SK-N-DZ (cell line): ENCODE results near the gene SPRTN.

Source experiments
- DNase-seq: peaks from one replicate; pipeline ENCODE4 v3.0.0-alpha.2; 2015; ENCODE audit warnings: low spot score

Gene SPRTN

GRCh38 chr1:231376875-231377549 lies 38.9 kb downstream of the SPRTN start:
- no peak for DNase-seq

- DNase-seq, result no peak
These were observed 43.6 kb downstream of the SPRTN start for GRCh38 chr1:231381729-231382128.

- DNase-seq, result no peak
These were observed 44.3 kb downstream of the SPRTN start for GRCh38 chr1:231382426-231382825.

- no peak for DNase-seq
These were observed 45.2 kb downstream of the SPRTN start for GRCh38 chr1:231383159-231383860.

DNA sequence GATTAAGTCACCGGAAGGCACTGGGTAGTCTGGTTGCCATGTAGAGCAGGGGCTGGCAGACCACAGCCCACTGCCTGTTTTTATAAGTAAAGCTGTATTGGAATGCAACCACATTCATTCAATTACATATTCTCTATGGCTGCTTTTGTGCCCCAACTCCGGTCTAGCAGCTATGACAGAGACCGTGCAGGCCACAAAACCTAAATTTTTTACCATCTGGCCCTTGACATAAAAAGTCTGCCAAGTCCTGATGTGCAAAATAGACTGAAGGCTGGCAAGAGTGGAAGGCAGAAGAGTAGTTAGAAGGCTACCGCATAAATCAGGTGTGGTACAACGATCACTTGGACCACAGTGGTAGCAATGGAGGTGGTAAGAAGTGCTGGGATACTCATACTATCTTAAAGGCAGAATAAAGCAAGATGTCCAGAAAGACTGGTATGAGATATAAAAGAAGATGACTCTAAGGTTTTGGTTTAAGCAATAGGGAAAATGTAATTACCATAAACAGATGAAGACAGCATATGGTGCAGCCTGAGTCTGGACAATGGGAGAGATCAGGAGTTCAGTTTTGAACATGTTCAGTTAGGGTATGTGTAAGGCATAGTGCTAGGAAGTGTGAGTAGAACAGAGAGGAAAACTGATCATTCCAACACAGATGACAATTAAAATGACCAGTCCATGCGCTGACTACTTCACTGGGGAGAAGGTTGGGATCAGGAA lies 46.8 kb downstream of the SPRTN start:
- DNase-seq, result no peak

GRCh38 chr1:231385416-231385748 lies 47.3 kb downstream of the SPRTN start:
- DNase-seq, result no peak

GRCh38 chr1:231386466-231386865 lies 48.4 kb downstream of the SPRTN start:
- no peak for DNase-seq

DNA sequence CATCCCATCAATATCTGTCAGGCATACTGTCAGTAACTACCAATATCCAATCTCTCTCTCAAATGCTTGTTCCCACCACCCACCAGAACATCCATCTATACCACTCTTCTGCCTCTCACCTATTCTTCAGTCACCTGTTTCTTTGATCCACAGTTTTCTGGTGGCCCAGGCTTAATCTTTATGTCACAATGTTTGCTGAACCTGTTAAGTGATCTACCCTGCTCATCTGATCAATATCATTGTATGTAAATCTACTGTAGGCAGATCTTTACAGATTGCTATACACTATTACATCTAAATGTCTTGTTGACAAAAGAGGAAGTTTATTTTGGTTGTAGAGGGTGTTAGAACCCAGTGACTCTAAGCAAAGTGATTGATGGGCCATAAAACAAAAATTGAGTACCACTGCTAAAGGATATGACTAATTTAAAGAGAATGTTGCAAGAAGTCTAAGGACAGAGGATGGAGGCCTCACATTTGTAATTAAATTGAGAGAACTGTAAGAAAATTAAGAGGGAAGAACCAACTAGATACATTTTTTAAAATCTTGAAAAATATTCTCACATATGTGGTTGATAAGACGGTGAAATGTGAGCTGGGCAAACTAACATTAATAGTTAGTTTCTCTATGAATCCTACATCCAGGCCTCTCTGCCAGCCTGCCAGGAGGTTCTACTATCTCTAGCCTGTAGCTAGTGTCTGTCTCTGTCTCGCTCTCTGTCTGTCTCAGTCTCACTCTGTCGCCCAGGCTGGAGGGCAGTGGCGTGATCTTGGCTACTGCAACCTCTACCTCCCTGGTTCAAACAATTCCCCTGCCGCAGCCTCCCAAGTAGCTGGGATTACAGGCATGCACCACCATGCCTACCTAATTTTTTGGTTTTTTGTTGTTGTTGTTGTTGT lies 49.9 kb downstream of the SPRTN start:
- DNase-seq, result no peak

DNA sequence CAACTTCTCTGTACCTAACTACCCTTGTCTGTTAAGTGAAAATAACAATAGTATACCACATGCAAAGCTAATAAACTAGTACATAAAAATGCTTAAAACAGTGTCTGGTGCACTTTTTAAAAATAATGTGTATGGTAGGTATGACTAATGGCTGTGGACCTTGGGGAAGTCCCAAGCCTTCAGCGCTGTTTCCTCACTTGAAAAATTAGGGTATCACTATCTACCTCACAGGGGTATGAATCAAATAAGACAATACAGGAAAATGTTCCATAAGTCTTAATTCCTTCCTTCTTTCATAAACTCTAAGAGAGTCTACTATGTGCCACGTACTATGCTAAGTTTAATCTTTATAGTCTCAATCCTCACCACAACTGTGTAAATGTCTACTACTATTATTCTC lies 52.0 kb downstream of the SPRTN start:
- no peak for DNase-seq

- no peak for DNase-seq
These were observed 54.5 kb downstream of the SPRTN start for GRCh38 chr1:231392389-231393131.

GRCh38 chr1:231393668-231394067 lies 55.6 kb downstream of the SPRTN start:
- DNase-seq, result no peak

- no peak for DNase-seq
These were observed 57.2 kb downstream of the SPRTN start for GRCh38 chr1:231395076-231395997.

GRCh38 chr1:231395998-231396390 lies 57.9 kb downstream of the SPRTN start:
- no peak for DNase-seq

DNA sequence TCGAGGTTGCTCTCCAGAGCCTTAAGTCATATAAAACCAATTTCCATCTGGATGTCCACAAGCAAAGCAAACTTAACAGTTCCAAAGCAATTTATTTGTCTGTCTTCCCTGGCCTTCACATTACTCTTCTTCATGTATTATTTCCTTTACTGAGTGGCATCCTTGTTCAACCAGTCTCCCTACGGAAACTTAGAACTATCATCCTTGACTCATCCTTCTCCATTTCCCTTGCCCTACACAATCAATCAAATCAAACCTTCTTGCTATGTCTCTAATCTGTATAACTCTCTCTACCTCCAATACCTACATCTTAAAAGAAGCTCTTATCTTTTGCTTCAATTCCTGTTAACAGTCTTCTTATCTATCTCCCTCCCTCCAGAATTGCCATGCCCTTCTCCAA lies 58.5 kb downstream of the SPRTN start:
- DNase-seq, result no peak

DNA sequence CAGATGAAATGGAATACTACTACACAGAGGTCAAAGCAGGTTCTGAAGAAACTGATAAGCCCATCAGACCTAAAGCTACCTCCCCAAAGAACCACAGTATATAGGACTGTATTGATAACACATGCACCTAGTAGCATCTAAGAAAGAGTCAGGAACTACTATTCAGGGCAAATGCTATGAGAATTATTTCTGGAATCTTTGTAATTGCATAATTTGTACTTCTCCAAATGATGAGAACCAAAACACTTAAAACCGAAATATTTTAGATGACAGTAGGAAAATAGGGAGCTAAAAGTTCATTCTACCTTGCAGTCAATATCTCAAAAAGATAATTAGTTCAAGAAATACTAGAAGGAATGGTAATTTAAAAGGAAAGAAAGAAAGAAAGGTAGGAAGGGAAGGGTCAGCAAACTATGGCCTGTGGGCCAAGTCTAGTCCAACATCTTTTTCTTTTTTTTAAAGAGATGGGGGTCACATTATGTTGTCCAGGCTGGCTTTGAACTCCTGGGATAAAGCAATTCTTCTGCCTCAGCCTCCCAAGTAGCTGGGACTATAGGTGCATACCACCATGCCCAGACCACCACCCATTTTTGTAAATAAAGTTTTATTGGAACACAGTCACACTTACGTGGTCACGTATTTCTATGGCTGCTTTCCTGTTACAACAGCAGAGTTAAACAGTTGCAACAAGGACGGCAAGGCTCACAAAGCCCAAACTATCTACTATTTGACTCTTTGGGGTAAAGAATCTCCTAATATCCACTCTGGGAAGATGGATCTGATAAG lies 60.0 kb downstream of the SPRTN start:
- DNase-seq, result no peak

DNA sequence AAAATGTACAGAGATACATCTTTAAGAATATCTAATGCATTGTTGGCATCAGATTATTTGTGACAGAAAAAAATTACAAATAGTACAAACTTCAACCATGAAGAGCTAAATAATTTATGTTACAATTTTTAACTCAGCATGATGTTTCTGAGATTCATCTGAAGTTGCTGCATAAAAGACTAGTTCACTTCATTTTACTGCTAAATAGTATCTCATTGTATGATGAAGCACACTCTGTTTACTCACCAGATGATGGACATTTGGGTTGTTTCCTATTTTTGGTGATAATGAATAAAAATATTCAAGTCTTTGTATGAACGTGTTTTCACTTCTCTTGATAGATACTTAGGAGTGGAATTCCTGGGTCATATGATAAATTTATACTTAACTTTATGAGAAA lies 63.4 kb downstream of the SPRTN start:
- no peak for DNase-seq

- no peak for DNase-seq
These were observed 66.2 kb downstream of the SPRTN start for GRCh38 chr1:231404318-231404717.
